Activated CD8-positive, alpha-beta memory T cell treated with anti-CD3 and anti-CD28 coated beads, Interleukin-2, amount 50 U/mL, for 24 hours (primary cell): ENCODE results near the gene QRSL1.
"Not testable (repeated sequence)": the region's sequence is repeated elsewhere in the genome, so short reads cannot be mapped to it uniquely, and the experiment has no call there.

Experiments
- DNase-seq: peaks from one replicate; pipeline ENCODE4 v3.0.0-alpha.2; 2020; ENCODE audit errors: extremely low read depth

Gene QRSL1

GRCh38 chr6:106677282-106677681 is 47.9 kb downstream of the QRSL1 start:
- no peak for DNase-seq

GRCh38 chr6:106684011-106684410 is 54.6 kb downstream of the QRSL1 start:
- no peak for DNase-seq

GRCh38 chr6:106685833-106686232 is 56.5 kb downstream of the QRSL1 start:
- DNase-seq: no peak

DNA sequence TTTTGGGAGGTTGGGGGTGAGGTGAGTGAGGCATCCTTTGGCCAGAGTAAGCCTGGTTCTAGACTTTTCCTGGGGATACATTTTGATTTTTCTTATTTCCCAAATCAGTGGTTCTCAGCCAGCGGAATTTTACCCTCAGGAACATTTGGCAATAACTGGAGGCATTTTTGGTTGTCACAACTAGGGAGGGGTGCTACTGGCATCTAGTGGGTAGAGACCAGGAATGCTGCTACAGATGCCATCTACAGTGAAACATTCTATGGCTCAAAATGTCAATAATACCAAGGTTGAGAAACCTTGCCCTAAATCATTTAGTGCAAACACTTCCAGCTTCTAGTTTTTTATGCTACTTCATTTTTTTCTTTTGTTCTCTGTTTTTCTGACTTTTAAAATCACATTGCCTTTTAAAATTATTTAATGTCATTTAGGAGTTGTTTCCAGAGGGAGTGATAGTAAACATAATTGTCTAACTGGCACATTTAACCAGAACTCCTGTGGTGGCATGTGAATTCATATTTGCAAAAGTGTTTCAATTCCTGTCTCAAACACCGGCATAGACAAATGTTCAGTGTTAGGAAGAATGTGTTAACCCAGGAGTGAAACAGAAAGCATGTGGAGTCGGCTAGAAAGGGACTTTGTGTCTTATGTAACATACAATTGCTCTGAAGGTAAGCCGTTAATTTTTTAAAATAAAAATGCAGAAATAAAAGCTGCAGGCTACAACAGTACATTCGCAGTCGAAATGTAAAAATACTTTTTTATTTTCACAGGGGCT is 59.0 kb downstream of the QRSL1 start:
- DNase-seq: no peak

DNA sequence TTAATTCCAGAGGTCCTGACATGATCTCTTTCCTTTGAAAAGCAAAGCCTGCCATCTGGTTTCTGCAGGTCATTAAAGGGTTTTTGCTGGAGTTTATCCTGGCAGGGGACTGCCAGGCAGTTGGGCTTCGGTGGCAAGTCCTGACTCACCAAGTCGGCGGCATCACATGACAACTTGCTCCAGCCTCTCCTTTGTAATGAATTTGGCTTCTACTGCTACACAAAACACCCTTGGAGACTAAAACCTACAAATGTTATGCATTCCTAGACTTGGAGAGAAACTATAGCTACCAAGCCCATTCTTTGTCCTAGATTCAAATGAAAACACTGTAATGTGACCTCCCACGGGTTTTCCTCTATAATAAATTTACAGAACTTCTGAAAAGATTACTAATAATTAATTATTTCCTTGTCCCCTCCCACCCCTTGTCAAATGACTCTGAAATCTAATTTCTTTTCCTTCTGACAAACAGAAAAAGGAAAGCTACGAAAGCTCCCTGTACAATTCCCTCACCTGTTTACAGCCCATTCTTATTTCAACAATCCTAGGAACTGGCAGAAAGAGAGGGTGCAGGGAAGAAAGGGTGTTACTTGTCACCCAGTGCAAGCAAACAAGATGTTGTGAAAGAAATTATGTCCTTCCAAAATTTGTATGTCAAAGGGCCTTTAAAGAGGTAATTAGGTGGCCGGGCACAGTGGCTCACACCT is 62.9 kb downstream of the QRSL1 start:
- no peak for DNase-seq

DNA sequence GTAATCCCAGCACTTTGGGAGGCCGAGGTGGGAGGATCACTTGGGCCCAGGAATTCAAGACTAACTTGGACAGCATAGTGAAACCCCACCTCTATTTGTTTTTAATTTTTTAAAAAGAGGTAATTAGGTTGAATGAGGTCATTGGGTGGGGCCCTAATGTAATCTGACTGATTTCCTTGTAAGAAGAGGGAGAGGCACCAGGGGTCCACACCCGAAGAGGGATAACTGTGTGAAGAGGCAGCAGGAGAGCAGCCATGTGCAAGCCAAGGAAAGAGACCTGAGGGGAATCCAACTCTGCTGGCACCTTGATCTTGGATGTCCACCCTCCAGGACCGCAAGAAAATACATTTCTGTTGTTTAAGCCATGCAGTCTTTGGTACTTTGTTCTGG is 63.4 kb downstream of the QRSL1 start:
- DNase-seq: no peak

GRCh38 chr6:106693418-106693817 is 64.0 kb downstream of the QRSL1 start:
- no peak for DNase-seq

- no peak for DNase-seq
These were observed 65.0 kb downstream of the QRSL1 start for GRCh38 chr6:106694343-106694742.

DNA sequence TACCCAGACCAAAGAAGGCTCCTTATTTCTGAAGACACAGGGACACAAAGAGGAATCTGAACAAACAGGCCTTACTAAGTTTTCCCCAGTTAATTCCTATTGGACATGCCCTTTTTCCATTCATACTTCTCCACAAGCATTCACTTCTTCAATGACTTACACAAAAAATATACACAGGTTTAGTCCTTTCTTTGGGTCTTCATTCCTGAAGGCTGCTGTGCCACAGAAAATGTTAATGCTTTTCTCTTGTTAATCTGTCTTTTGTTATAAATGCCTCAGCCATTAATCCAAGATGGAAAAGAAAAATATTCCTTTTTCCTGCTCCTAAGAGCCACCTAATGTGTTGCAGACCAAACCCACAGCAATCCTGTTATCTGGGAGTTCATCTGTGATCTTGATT is 71.2 kb downstream of the QRSL1 start:
- DNase-seq: no peak

DNA sequence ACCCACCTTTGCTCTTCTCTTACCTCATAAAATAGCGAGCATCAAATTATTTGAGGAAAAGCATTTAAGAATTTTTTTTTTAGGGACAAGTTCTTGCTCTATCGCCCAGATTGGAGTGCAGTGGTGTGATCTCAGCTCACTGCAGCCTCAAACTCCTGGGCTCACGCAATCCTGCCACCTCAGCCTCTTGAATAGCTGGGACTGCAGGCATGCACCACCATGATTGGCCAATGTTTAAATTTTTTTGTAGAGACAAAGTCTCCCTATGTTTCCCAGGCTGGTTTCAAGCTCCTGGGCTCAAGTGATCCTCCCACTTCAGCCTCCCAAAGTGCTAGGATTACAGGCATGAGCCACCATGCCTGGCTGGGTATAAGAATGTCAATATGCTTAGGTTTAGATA is 71.8 kb downstream of the QRSL1 start:
- not testable (repeated sequence) for DNase-seq

GRCh38 chr6:106702046-106702445 is 72.7 kb downstream of the QRSL1 start:
- no peak for DNase-seq

GRCh38 chr6:106702451-106703110 is 73.2 kb downstream of the QRSL1 start:
- no peak for DNase-seq

- DNase-seq: no peak
These were observed 74.9 kb downstream of the QRSL1 start for GRCh38 chr6:106704327-106704726.

GRCh38 chr6:106705156-106705555 is 75.8 kb downstream of the QRSL1 start:
- DNase-seq: no peak

DNA sequence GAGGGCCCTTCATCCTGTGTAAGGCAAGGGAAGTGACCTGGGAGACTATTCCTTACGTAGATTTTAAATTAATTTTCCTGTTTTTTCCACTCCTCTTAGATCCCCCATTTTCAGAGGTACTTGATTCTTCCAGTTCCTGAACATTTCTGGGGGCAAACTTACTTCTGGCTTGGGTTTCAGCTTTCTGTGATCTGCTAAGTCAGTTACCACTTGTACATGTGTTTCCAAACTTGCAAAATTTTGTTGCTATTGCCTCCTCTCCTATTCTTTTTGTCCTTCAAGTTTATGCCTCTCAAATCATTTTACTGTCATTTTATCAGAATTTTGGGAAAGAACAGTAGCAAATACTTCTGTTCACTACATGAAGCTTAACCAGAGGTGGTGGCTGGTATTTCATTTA is 81.2 kb downstream of the QRSL1 start:
- no peak for DNase-seq

DNA sequence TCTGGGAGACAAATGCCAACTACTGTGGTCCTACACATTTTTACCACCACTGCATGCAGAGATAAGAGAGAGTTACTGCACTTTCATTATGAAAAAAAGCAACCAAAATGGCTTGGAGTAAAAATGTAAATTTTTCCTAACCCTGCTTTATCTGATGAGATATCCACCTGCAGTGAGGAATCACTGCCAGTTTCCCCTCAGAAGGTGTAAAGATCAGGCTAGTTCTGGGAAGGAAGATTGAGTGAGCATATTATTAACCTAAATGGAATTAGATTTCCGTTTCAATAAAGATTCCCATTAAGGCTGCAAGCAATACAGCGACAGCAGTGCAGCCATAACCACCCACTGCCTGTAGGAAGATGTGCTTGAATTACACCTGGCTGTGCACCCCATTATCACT is 84.9 kb downstream of the QRSL1 start:
- DNase-seq: no peak

DNA sequence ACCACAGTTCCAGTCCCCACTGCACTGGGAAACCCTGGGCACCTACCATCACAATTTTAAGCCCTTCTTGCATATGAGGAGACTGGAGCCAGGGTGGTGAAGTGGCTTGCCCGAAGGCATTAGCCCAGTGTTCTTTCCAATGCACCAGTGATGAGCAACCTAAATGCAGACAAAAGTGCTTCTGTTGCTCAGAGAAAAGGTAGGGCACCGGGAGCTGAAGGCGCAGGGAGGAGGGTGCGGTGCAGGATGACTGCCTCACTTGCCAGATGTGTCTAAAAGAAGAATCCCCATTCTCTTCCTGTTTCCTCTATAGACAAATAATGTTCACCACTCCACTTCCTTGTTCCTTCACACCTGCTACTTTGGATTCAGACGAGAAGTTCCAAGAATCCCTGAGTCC is 86.5 kb downstream of the QRSL1 start:
- DNase-seq: no peak

- no peak for DNase-seq
These were observed 87.6 kb downstream of the QRSL1 start for GRCh38 chr6:106716966-106717365.
